IMR-90 (cell line): ENCODE results near the gene USP32. TPM values are rescaled to one million over a fixed set of nuclear protein-coding genes. Genes with fewer than 3 reads are reported as not detected.

ENCODE experiments used
- ATAC-seq: fragments of 200-7000 bp; cut with Tn5 transposase; 2 replicates; pipeline ENCODE4 v1.9.1; 2020; ENCODE audit warnings: low read depth, mild to moderate bottlenecking, moderate library complexity
- BruUV-seq: library from RNA; stranded (reverse); fragments of 400-500 nt; replicated peaks from 2 replicates; lab custom pipeline; 2021; lab: Mats Ljungman, UMichigan
- CTCF ChIA-PET: fragments of 300-600 bp; formaldehyde crosslinking; extraction: SDS; loops from one replicate; lab custom pipeline; 2021; ENCODE audit warnings: antibody characterized with exemption; lab: Yijun Ruan, JAX
- POLR2A ChIA-PET: fragments of 300-600 bp; sonication (Branson Sonifier 250); formaldehyde crosslinking; loops from one replicate; lab custom pipeline; 2022; ENCODE audit warnings: antibody characterized with exemption; ENCODE audit not compliant: unreplicated experiment; lab: Charles Lee
- DNase-seq: peaks from one replicate; pipeline ENCODE4 v3.0.0; 2013
- H2AFZ ChIP-seq: replicated peaks from 2 replicates; pipeline ENCODE3; 2013; ENCODE audit warnings: low read length, mild to moderate bottlenecking; ENCODE audit not compliant: poor library complexity
- H2AK5ac ChIP-seq: 2 replicates; pipeline ENCODE4 v1.6.1; 2013; ENCODE audit warnings: low read depth, low read length, inconsistent platforms
- H2AK9ac ChIP-seq: replicated peaks from 2 replicates; pipeline ENCODE3; 2013; ENCODE audit warnings: mild to moderate bottlenecking, low read depth, low read length, moderate library complexity; ENCODE audit not compliant: poor library complexity
- H2BK120ac ChIP-seq: 2 replicates; pipeline ENCODE4 v1.6.1; 2013; ENCODE audit warnings: low read depth, low read length, inconsistent platforms
- H2BK15ac ChIP-seq: 3 replicates; pipeline ENCODE4 v1.6.1; 2013; ENCODE audit warnings: low read depth, low read length, inconsistent platforms
- H2BK20ac ChIP-seq: 2 replicates; pipeline ENCODE4 v1.6.1; 2013; ENCODE audit warnings: low read depth, mild to moderate bottlenecking, inconsistent platforms, low read length, moderate library complexity
- H2BK5ac ChIP-seq: 2 replicates; pipeline ENCODE4 v1.6.1; 2013; ENCODE audit warnings: mild to moderate bottlenecking, low read depth, low read length, inconsistent platforms; ENCODE audit not compliant: poor library complexity, severe bottlenecking
- H3K14ac ChIP-seq: replicated peaks from 2 replicates; pipeline ENCODE4 v1.6.1; 2013; ENCODE audit warnings: low read depth, low read length, inconsistent platforms
- H3K18ac ChIP-seq: 2 replicates; pipeline ENCODE4 v1.6.1; 2013; ENCODE audit warnings: low read depth, low read length, control low read depth
- H3K23ac ChIP-seq: 2 replicates; pipeline ENCODE4 v1.6.1; 2013; ENCODE audit warnings: low read depth, low read length, inconsistent platforms
- H3K27ac ChIP-seq: 2 replicates; pipeline ENCODE4 v1.5.1; 2013; ENCODE audit warnings: mild to moderate bottlenecking, control low read depth, low read length; ENCODE audit not compliant: insufficient read depth
- H3K27me3 ChIP-seq: 2 replicates; pipeline ENCODE4 v1.6.1; 2013; ENCODE audit warnings: low read length; ENCODE audit not compliant: control insufficient read depth, insufficient read depth
- H3K36me3 ChIP-seq: 2 replicates; pipeline ENCODE4 v1.6.1; 2013; ENCODE audit warnings: low read length, mixed read lengths; ENCODE audit not compliant: control insufficient read depth, insufficient read depth
- H3K4ac ChIP-seq: 2 replicates; pipeline ENCODE4 v1.6.1; 2013; ENCODE audit warnings: low read depth, low read length, inconsistent platforms
- H3K4me1 ChIP-seq: 2 replicates; pipeline ENCODE4 v1.6.1; 2013; ENCODE audit warnings: low read length, mixed read lengths; ENCODE audit not compliant: control insufficient read depth, insufficient read depth
- H3K4me2 ChIP-seq: 2 replicates; pipeline ENCODE4 v1.6.1; 2013; ENCODE audit warnings: low read depth, mild to moderate bottlenecking, control low read depth, low read length, moderate library complexity
- H3K4me3 ChIP-seq: 2 replicates; pipeline ENCODE4 v1.5.1; 2013; ENCODE audit warnings: low read depth, mild to moderate bottlenecking, control low read depth, low read length, moderate library complexity; ENCODE audit not compliant: insufficient read depth
- H3K56ac ChIP-seq: 2 replicates; pipeline ENCODE4 v1.6.1; 2013; ENCODE audit warnings: low read length, inconsistent platforms; ENCODE audit not compliant: insufficient read depth; ENCODE audit errors: extremely low read depth
- H3K79me1 ChIP-seq, 2 experiments: 2 replicates each; pipeline ENCODE4 v1.6.1; 2013; ENCODE audit warnings: low read length in 2 of 2, inconsistent platforms in 1 of 2, low read depth in 1 of 2
- H3K9ac ChIP-seq: 2 replicates; pipeline ENCODE4 v1.6.1; 2013; ENCODE audit warnings: low read depth, low read length, control low read depth
- H3K9me1 ChIP-seq: 2 replicates; pipeline ENCODE4 v1.6.1; 2013; ENCODE audit warnings: low read length, inconsistent platforms; ENCODE audit not compliant: insufficient read depth
- H3K9me3 ChIP-seq: 2 replicates; pipeline ENCODE4 v1.6.1; 2013; ENCODE audit warnings: low read length; ENCODE audit not compliant: control insufficient read depth, insufficient read depth
- H4K20me1 ChIP-seq: 2 replicates; pipeline ENCODE4 v1.6.1; 2013; ENCODE audit warnings: low read length, inconsistent platforms; ENCODE audit not compliant: insufficient read depth
- H4K5ac ChIP-seq: 2 replicates; pipeline ENCODE4 v1.6.1; 2013; ENCODE audit warnings: mild to moderate bottlenecking, low read depth, low read length, control low read depth
- H4K8ac ChIP-seq, 2 experiments: 2 replicates each; pipeline ENCODE4 v1.6.1; 2013; ENCODE audit warnings: low read depth in 2 of 2, low read length in 2 of 2, control low read depth in 1 of 2, inconsistent platforms in 1 of 2
- H4K91ac ChIP-seq: 2 replicates; pipeline ENCODE4 v1.6.1; 2013; ENCODE audit warnings: low read depth, low read length, inconsistent platforms; ENCODE audit not compliant: insufficient read depth
- FOS ChIP-seq: fragments of 150-350 bp; IDR thresholded peaks from 2 replicates; pipeline ENCODE4 v1.6.1; 2016; ENCODE audit warnings: low read depth, low read length
- WGBS, 2 experiments: methylation state at CpG; one replicate each; pipeline versions ENCODE4 v1.1.5 to v1.1.7; 2013; ENCODE audit warnings: missing lambda C conversion rate in 2 of 2; ENCODE audit not compliant: insufficient read length in 1 of 2; ENCODE audit errors: extremely low coverage in 2 of 2; 5-methylcytosine and 5-hydroxymethylcytosine counted together
- dilution Hi-C: fragments of 300-500 bp; cut with HindIII; formaldehyde crosslinking; loops from one replicate; pipeline ENCODE4 v1.14.3; 2018; ENCODE audit warnings: low sequenced_read_pairs; ENCODE audit not compliant: unreplicated experiment
- in situ Hi-C: fragments of 300-500 bp; cut with MboI; formaldehyde crosslinking; loops from 3 replicates; pipeline ENCODE4 v1.14.3; 2019; ENCODE audit warnings: low sequenced_read_pairs, inconsistent platforms, mixed read lengths
- intact Hi-C: fragments of 100-400 bp; cut with micrococcal nuclease; formaldehyde crosslinking; loops from 2 replicates; pipeline ENCODE4 v1.10.0; 2022
- polyA plus RNA-seq, 3 experiments: library from polyadenylated mRNA; depleted of rRNA; stranded (reverse); fragments of >200 nt; gene quantifications; 2 replicates each; pipeline ENCODE4 v1.2.3, GENCODE V29; 2012; ENCODE audit warnings: low replicate concordance in 1 of 3
- total RNA-seq: library from RNA; depleted of rRNA; stranded (reverse); fragments of >200 nt; gene quantifications from 2 replicates; pipeline ENCODE4 v1.2.3, GENCODE V29; 2012
- TF ChIP-seq, protein P1 (sequence below): fragments of 150-350 bp; IDR thresholded peaks from 2 replicates; pipeline ENCODE4 v1.6.1; 2016; ENCODE audit warnings: low read depth, mild to moderate bottlenecking, low read length, moderate library complexity, borderline replicate concordance

The USP32 gene
- total and polyA plus RNA-seq, 2 of the 4 experiments (the other 2 are of a cell fraction), result 16.8 to 46.8 TPM

GRCh38 chr17:60135951-60136666 is 255.8 kb downstream of the USP32 start:
- BruUV-seq, result no TSS peak
- H3K4me1 ChIP-seq, result 0 out of 2 replicates have a peak, but pooled peaks cover under 1% of the 10 kb centered on the region
- H2AFZ ChIP-seq, result peak overlapping the region; percentile 94
- dilution Hi-C loops, result no loop called here
- 0 out of 4 replicates have a peak overlapping the region, but pooled peaks of 1 of the 2 experiments have one; percentile 30 for H4K8ac ChIP-seq
- H4K5ac ChIP-seq, result no peak overlapping the region
- H2AK9ac ChIP-seq, result no peak overlapping the region
- in situ Hi-C loops, result loop anchor here (25.0 kb wide), 2 partner anchors 276 to 501 kb away; partner anchors contain the start of gene CHCT1
- H3K4me2 ChIP-seq, result peak overlapping the region; percentile 53; the same call in 1 of the 2 replicates
- intact Hi-C loops, result loop anchor here (10.0 kb wide), 1 partner anchor 469 kb away; the partner anchor contains the start of gene PPM1D
- no peak overlapping the region for H3K18ac ChIP-seq
- ATAC-seq (no peak), DNase-seq (no peak)
- 60% methylated on average over 6 of the region's 13 CpGs; no CpG with 5 or more reads in 1 of the 2 experiments for WGBS, 2 experiments
- peaks cover 16 to 27% of the 10 kb centered on the region in 2 experiments; a peak in 2 of 4 replicates for H3K79me1 ChIP-seq
- CTCF ChIA-PET, result no interaction called here
- H2BK120ac ChIP-seq, result no peak overlapping the region
- no peak overlapping the region for H3K14ac ChIP-seq
- H2BK5ac ChIP-seq, result no peak overlapping the region
- H3K4ac ChIP-seq, result no peak overlapping the region
- no peak overlapping the region for H3K56ac ChIP-seq
- H3K27me3 ChIP-seq, result peaks cover 25% of the 10 kb centered on the region
- H4K91ac ChIP-seq, result no peak overlapping the region
- POLR2A ChIA-PET, result no interaction called here
- no peaks in the 10 kb centered on the region for H4K20me1 ChIP-seq
- no peak overlapping the region for H3K27ac ChIP-seq
- H3K23ac ChIP-seq, result no peak overlapping the region
- no peak for TF ChIP-seq FOS
- TF ChIP-seq, protein P1, sequence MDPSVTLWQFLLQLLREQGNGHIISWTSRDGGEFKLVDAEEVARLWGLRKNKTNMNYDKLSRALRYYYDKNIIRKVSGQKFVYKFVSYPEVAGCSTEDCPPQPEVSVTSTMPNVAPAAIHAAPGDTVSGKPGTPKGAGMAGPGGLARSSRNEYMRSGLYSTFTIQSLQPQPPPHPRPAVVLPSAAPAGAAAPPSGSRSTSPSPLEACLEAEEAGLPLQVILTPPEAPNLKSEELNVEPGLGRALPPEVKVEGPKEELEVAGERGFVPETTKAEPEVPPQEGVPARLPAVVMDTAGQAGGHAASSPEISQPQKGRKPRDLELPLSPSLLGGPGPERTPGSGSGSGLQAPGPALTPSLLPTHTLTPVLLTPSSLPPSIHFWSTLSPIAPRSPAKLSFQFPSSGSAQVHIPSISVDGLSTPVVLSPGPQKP, result no peak
- peaks cover 8% of the 10 kb centered on the region for H3K9me1 ChIP-seq
- H3K36me3 ChIP-seq, result peaks cover 4% of the 10 kb centered on the region; the same call in 1 of the 2 replicates
- no peak overlapping the region for H2BK15ac ChIP-seq
- no peak overlapping the region for H3K9ac ChIP-seq
- H3K9me3 ChIP-seq, result no peaks in the 10 kb centered on the region
- H2AK5ac ChIP-seq, result no peak overlapping the region
- H3K4me3 ChIP-seq, result no peak overlapping the region
- H2BK20ac ChIP-seq, result no peak overlapping the region
